Neural progenitor cell (in vitro differentiated cells): Measurements from ENCODE around the gene EIF2B4. TPM values are rescaled to one million over a fixed set of nuclear protein-coding genes. Genes with fewer than 3 reads are reported as not detected.
A peak's percentile ranks its signal among the peaks of the same experiment; 100 is the strongest.
"Not testable (repeated sequence)": the region's sequence is repeated elsewhere in the genome, so short reads cannot be mapped to it uniquely, and the experiment has no call there.

ENCODE experiments used
- DNase-seq: peaks from one replicate; pipeline ENCODE4 v3.0.0-alpha.2; 2016; ENCODE audit warnings: low spot score
- H2AFZ ChIP-seq: fragments of 200-600 bp; sonication (generic); replicated peaks from 2 replicates; pipeline ENCODE4 v1.6.1; 2016; ENCODE audit warnings: antibody characterized with exemption
- H3F3A ChIP-seq: fragments of 200-600 bp; sonication (generic); 2 replicates; pipeline ENCODE4 v1.6.1; 2016; ENCODE audit warnings: antibody characterized with exemption, low read depth
- H3K27ac ChIP-seq: fragments of 200-600 bp; sonication (generic); 2 replicates; pipeline ENCODE4 v1.5.1; 2016; ENCODE audit warnings: mild to moderate bottlenecking
- H3K27me3 ChIP-seq: fragments of 200-600 bp; sonication (generic); 2 replicates; pipeline ENCODE4 v1.6.1; 2016; ENCODE audit warnings: mild to moderate bottlenecking, moderate library complexity
- H3K36me3 ChIP-seq: fragments of 200-600 bp; sonication (generic); 2 replicates; pipeline ENCODE4 v1.5.1; 2016
- H3K4me1 ChIP-seq: fragments of 200-600 bp; sonication (generic); 2 replicates; pipeline ENCODE4 v1.6.1; 2016; ENCODE audit warnings: mixed run types
- H3K4me2 ChIP-seq: fragments of 200-600 bp; sonication (generic); 2 replicates; pipeline ENCODE4 v1.6.1; 2016
- H3K4me3 ChIP-seq: fragments of 200-600 bp; sonication (generic); 2 replicates; pipeline ENCODE4 v1.5.1; 2016
- H3K79me2 ChIP-seq: fragments of 200-600 bp; sonication (generic); 2 replicates; pipeline ENCODE4 v1.6.1; 2016; ENCODE audit warnings: low read depth
- H3K9ac ChIP-seq: fragments of 200-600 bp; sonication (generic); 2 replicates; pipeline ENCODE4 v1.6.1; 2016
- H3K9me3 ChIP-seq: fragments of 200-600 bp; sonication (generic); 2 replicates; pipeline ENCODE4 v1.5.1; 2016; ENCODE audit warnings: low read depth
- H4K20me1 ChIP-seq: fragments of 200-600 bp; sonication (generic); 2 replicates; pipeline ENCODE4 v1.6.1; 2016; ENCODE audit warnings: low read depth
- H3K27ac Mint-ChIP-seq: 3 replicates; pipeline ENCODE4 v1.8.0; 2021; ENCODE audit warnings: mixed read lengths
- H3K27me3 Mint-ChIP-seq: 2 replicates; pipeline ENCODE4 v1.8.0; 2022; ENCODE audit warnings: low read depth, mild to moderate bottlenecking, inconsistent platforms, moderate library complexity, mixed read lengths; ENCODE audit not compliant: insufficient read depth
- H3K36me3 Mint-ChIP-seq: 3 replicates; pipeline ENCODE4 v1.8.0; 2021; ENCODE audit warnings: mixed read lengths
- H3K4me1 Mint-ChIP-seq: 3 replicates; pipeline ENCODE4 v1.8.0; 2021; ENCODE audit warnings: mixed read lengths
- H3K4me3 Mint-ChIP-seq: 3 replicates; pipeline ENCODE4 v1.8.0; 2021; ENCODE audit warnings: mild to moderate bottlenecking, moderate library complexity, mixed read lengths
- H3K9me3 Mint-ChIP-seq: 3 replicates; pipeline ENCODE4 v1.8.0; 2020; ENCODE audit warnings: mixed read lengths
- EZH2 ChIP-seq: fragments of 200-600 bp; sonication (generic); IDR thresholded peaks from 2 replicates; pipeline ENCODE4 v1.6.1; 2017; ENCODE audit warnings: antibody characterized with exemption, mild to moderate bottlenecking, moderate library complexity
- EZH2phosphoT487 ChIP-seq: fragments of 200-600 bp; sonication (generic); IDR thresholded peaks from 2 replicates; pipeline ENCODE4 v1.6.1; 2017; ENCODE audit warnings: antibody characterized with exemption
- total RNA-seq: library from RNA; depleted of rRNA; stranded (reverse); fragments of >200 nt; gene quantifications from 2 replicates; pipeline ENCODE4 v1.2.3, GENCODE V29; 2015; ENCODE audit warnings: low replicate concordance
- TF ChIP-seq, protein P1 (sequence below): fragments of 200-600 bp; sonication (generic); IDR thresholded peaks from 2 replicates; pipeline ENCODE4 v1.5.1; 2017; ENCODE audit warnings: antibody characterized with exemption, mild to moderate bottlenecking

EIF2B4 gene
- total RNA-seq, 1 donor from 2014 or later, result 25.5 TPM

GRCh38 chr2:27322766-27323595, 47.2 kb downstream of the EIF2B4 start, which contains the start of gene MPV17:
MPV17 (minus strand) TSS chr2:27323097; CDS start chr2:27322517, 580 bp downstream.
- Histone ChIP-seq H3K36me3 (peaks cover 2% of the 10 kb centered on the region), H3F3A (peaks cover 26% of the 10 kb centered on the region), H2AFZ (peak within 1 kb of the TSS; percentile 89), H3K9me3 (no peaks in the 10 kb centered on the region), H3K4me1 (no peaks in the 10 kb centered on the region), H3K27ac (peak within 1 kb of the TSS; percentile 40), H3K79me2 (peaks cover 11% of the 10 kb centered on the region), H3K4me2 (peak within 1 kb of the TSS; percentile 93), H3K4me3 (peak within 1 kb of the TSS; percentile 80), H3K27me3 (no peaks in the 10 kb centered on the region), H3K9ac (peak within 1 kb of the TSS; percentile 97), H4K20me1 (no peaks in the 10 kb centered on the region)
- Mint-ChIP-seq H3K4me1 (peaks cover 9% of the 10 kb centered on the region), H3K36me3 (peaks cover 14% of the 10 kb centered on the region), H3K9me3 (no peaks in the 10 kb centered on the region), H3K27ac (peak within 1 kb of the TSS; percentile 98), H3K4me3 (peak within 1 kb of the TSS; percentile 95), H3K27me3 (peaks cover 6% of the 10 kb centered on the region)
- peak; percentile 93 for DNase-seq
- TF ChIP-seq, protein P1, sequence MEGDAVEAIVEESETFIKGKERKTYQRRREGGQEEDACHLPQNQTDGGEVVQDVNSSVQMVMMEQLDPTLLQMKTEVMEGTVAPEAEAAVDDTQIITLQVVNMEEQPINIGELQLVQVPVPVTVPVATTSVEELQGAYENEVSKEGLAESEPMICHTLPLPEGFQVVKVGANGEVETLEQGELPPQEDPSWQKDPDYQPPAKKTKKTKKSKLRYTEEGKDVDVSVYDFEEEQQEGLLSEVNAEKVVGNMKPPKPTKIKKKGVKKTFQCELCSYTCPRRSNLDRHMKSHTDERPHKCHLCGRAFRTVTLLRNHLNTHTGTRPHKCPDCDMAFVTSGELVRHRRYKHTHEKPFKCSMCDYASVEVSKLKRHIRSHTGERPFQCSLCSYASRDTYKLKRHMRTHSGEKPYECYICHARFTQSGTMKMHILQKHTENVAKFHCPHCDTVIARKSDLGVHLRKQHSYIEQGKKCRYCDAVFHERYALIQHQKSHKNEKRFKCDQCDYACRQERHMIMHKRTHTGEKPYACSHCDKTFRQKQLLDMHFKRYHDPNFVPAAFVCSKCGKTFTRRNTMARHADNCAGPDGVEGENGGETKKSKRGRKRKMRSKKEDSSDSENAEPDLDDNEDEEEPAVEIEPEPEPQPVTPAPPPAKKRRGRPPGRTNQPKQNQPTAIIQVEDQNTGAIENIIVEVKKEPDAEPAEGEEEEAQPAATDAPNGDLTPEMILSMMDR, result no peak
- TF ChIP-seq EZH2 (no peak), EZH2phosphoT487 (no peak)

- Mint-ChIP-seq H3K4me1 (peaks cover 9% of the 10 kb centered on the region), H3K36me3 (peaks cover 11% of the 10 kb centered on the region), H3K27me3 (peaks cover 6% of the 10 kb centered on the region), H3K9me3 (no peaks in the 10 kb centered on the region), H3K4me3 (peak overlapping the region; percentile 95), H3K27ac (no peak overlapping the region)
- H3K4me1 ChIP-seq, result no peaks in the 10 kb centered on the region
- peaks cover 11% of the 10 kb centered on the region for H3K79me2 ChIP-seq
- H3F3A ChIP-seq, result peaks cover 26% of the 10 kb centered on the region
- H3K27ac ChIP-seq, result no peak overlapping the region
- no peaks in the 10 kb centered on the region for H4K20me1 ChIP-seq
- H2AFZ ChIP-seq, result peak overlapping the region; percentile 27
- no peaks in the 10 kb centered on the region for H3K9me3 ChIP-seq
- H3K4me2 ChIP-seq, result peak overlapping the region; percentile 93
- H3K9ac ChIP-seq, result peak overlapping the region; percentile 97
- no peaks in the 10 kb centered on the region for H3K36me3 ChIP-seq
- H3K27me3 ChIP-seq, result no peaks in the 10 kb centered on the region
- DNase-seq, result no peak
- no peak for TF ChIP-seq EZH2
- TF ChIP-seq EZH2phosphoT487, result no peak
- TF ChIP-seq, protein P1, result no peak
- peak overlapping the region; percentile 80 for H3K4me3 ChIP-seq
These were observed 47.8 kb downstream of the EIF2B4 start for GRCh38 chr2:27322301-27322765.

DNA sequence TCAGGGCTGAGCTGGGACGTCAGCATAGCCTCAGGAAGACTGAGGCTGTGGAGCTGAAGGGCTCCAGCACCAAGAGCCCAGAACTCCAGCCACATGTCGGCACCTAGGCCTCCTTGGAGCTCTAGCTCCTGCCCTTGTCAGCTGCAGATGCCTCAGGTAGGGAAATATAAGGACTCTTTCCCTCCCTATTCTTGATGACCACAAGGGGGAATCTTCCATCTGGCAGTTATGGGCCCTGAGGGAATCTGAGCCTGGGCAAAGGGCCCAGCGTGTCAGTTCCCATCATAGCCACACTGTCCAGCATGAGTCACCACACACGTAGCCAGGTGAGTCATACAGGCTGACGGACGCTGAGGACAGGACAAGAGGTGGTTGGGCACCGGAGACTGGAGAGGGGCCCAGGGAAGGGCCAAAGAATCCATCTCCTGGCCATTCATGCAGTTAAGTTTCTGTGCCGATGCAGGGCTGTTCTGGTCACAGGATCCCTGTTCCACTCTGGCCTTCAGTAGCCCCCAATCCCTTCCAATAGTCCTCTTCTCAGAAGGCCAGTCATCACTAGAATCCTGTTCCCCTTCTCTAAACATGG, 49.1 kb downstream of the EIF2B4 start:
- Histone ChIP-seq H3K4me1 (no peaks in the 10 kb centered on the region), H3K27ac (no peak overlapping the region), H3K9me3 (no peaks in the 10 kb centered on the region), H3K79me2 (peaks cover 11% of the 10 kb centered on the region), H3K27me3 (no peaks in the 10 kb centered on the region), H2AFZ (no peak overlapping the region), H3K4me3 (no peak overlapping the region), H3K4me2 (no peak overlapping the region), H3K36me3 (no peaks in the 10 kb centered on the region), H4K20me1 (no peaks in the 10 kb centered on the region), H3K9ac (no peak overlapping the region), H3F3A (peaks cover 23% of the 10 kb centered on the region)
- peaks cover 4% of the 10 kb centered on the region for H3K36me3 Mint-ChIP-seq
- TF ChIP-seq, protein P1, result peak; percentile 26
- TF ChIP-seq EZH2, result no peak
- no peak for TF ChIP-seq EZH2phosphoT487
- H3K9me3 Mint-ChIP-seq, result no peaks in the 10 kb centered on the region
- H3K27me3 Mint-ChIP-seq, result peaks cover 4% of the 10 kb centered on the region
- H3K27ac Mint-ChIP-seq, result no peak overlapping the region
- H3K4me3 Mint-ChIP-seq, result peak overlapping the region; percentile 95
- DNase-seq, result peak; percentile 19
- H3K4me1 Mint-ChIP-seq, result peaks cover 9% of the 10 kb centered on the region

- Histone ChIP-seq H3F3A (peaks cover 11% of the 10 kb centered on the region), H3K79me2 (peaks cover 11% of the 10 kb centered on the region)
- not testable (repeated sequence) for H3K27ac Mint-ChIP-seq, H3K9me3 ChIP-seq, H3K27ac ChIP-seq, H4K20me1 ChIP-seq, H3K36me3 Mint-ChIP-seq, H3K4me3 ChIP-seq, H3K4me2 ChIP-seq, H3K4me3 Mint-ChIP-seq, H2AFZ ChIP-seq, H3K4me1 ChIP-seq, DNase-seq, H3K27me3 Mint-ChIP-seq, H3K9me3 Mint-ChIP-seq, H3K36me3 ChIP-seq, H3K9ac ChIP-seq, H3K27me3 ChIP-seq, H3K4me1 Mint-ChIP-seq
These were observed 50.3 kb downstream of the EIF2B4 start for GRCh38 chr2:27319839-27320238.
